C4-2B (cell line): ENCODE results near the gene SEMA5A.

Experiments used
- H3K27ac ChIP-seq: fragments of 450-650 bp; 2 replicates; pipeline ENCODE4 v1.5.1; 2017
- CTCF ChIP-seq: fragments of 450-650 bp; conservative IDR thresholded peaks from 2 replicates; pipeline ENCODE4 v1.5.1; 2017; ENCODE audit warnings: mild to moderate bottlenecking
- ZFX ChIP-seq: fragments of 450-650 bp; IDR thresholded peaks from 2 replicates; pipeline ENCODE4 v1.6.1; 2017

The SEMA5A gene

DNA sequence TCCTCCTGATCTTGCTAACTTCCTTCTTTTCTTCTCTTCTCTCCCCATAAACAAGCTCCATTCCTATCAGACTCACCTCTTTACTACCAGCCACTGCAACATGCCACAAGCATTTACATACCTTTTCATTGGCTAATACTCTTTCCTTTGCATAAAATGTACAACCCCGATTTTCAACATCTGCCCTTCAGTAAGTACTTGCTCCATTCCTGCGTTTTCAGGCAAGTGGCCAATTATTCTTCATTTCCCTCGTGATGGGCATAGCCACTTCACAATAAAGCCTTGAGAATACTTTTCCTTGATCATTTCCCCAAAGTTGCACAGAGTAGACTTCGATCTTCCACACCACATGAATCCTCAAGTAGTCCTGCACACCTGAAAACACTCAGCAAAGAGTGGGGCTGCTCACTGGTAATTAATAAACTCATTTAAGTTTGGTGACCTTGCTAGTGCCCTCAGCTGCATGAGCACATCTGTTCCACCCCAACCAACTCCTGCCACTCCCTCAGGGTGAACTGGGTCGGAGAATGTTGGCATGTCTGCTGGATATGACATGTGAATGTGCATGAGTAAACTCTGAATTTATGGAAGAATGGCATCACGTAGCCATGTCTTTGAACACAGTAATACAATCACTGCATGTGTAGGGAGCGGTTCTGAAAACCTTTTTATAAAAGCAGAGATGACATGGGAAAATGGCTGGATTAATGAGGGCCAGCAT is 535.8 kb downstream of the SEMA5A start:
- no peak overlapping the region for H3K27ac ChIP-seq
- no peak for TF ChIP-seq CTCF
- no peak for TF ChIP-seq ZFX

GRCh38 chr5:8997542-8998070 is 548.3 kb downstream of the SEMA5A start:
- no peak overlapping the region for H3K27ac ChIP-seq
- no peak for TF ChIP-seq CTCF
- TF ChIP-seq ZFX: no peak

DNA sequence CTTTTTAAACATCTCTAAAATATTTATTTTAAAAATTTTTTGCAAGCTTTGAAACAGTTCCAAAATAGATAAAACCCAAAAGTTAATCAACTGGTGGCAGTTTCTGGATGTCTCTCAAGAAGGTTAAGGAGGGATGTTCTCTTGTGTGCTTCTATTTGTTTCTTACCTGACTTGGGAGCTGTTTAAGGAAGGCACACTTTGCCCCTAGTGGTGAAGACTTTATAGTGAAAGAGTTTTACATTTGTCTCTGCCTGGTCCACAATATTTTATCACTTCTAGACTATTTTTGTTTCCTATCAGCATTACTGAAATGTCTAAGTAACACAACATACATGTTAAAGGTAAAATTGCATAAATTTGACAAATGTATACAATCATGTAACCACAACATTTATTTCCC is 552.8 kb downstream of the SEMA5A start:
- TF ChIP-seq CTCF (peak; percentile 75), ZFX (no peak)
- H3K27ac ChIP-seq: no peak overlapping the region
